Measurements from ENCODE around the gene ARHGEF12.

The ARHGEF12 gene

GRCh38 chr11:120512739-120513435 is 176.7 kb downstream of the ARHGEF12 start:
- in situ Hi-C loops (cut with MboI; ENCODE audit: low sequenced_read_pairs): loop anchor here (25.0 kb wide), 2 partner anchors 449 to 674 kb away; no protein-coding TSS in a partner anchor

- in situ Hi-C loops (cut with MboI; ENCODE audit: low sequenced_read_pairs): loop anchor here (25.0 kb wide), 2 partner anchors 449 to 674 kb away; no protein-coding TSS in a partner anchor
Measured at GRCh38 chr11:120513436-120514315, 177.5 kb downstream of the ARHGEF12 start.

GRCh38 chr11:120514541-120515121 is 178.4 kb downstream of the ARHGEF12 start:
- in situ Hi-C loops (cut with MboI; ENCODE audit: low sequenced_read_pairs): loop anchor here (25.0 kb wide), 2 partner anchors 448 to 673 kb away; no protein-coding TSS in a partner anchor

GRCh38 chr11:120515186-120515723 is 179.0 kb downstream of the ARHGEF12 start:
- in situ Hi-C loops (cut with MboI; ENCODE audit: low sequenced_read_pairs): loop anchor here (25.0 kb wide), 2 partner anchors 447 to 672 kb away; no protein-coding TSS in a partner anchor

- in situ Hi-C loops (cut with MboI; ENCODE audit: low sequenced_read_pairs): loop anchor here (25.0 kb wide), 2 partner anchors 446 to 671 kb away; no protein-coding TSS in a partner anchor
Measured at GRCh38 chr11:120516461-120517389, 180.5 kb downstream of the ARHGEF12 start.

- in situ Hi-C loops (cut with MboI; ENCODE audit: low sequenced_read_pairs): loop anchor here (25.0 kb wide), 2 partner anchors 445 to 670 kb away; no protein-coding TSS in a partner anchor
Measured at GRCh38 chr11:120517390-120517761, 181.2 kb downstream of the ARHGEF12 start.

- in situ Hi-C loops (cut with MboI; ENCODE audit: low sequenced_read_pairs): loop anchor here (25.0 kb wide), 2 partner anchors 444 to 669 kb away; no protein-coding TSS in a partner anchor
Measured at GRCh38 chr11:120517801-120518291, 181.6 kb downstream of the ARHGEF12 start.

GRCh38 chr11:120518356-120518755 is 182.1 kb downstream of the ARHGEF12 start:
- in situ Hi-C loops (cut with MboI; ENCODE audit: low sequenced_read_pairs): loop anchor here (25.0 kb wide), 2 partner anchors 444 to 669 kb away; no protein-coding TSS in a partner anchor

GRCh38 chr11:120519474-120519873 is 183.3 kb downstream of the ARHGEF12 start:
- in situ Hi-C loops (cut with MboI; ENCODE audit: low sequenced_read_pairs): loop anchor here (25.0 kb wide), 2 partner anchors 443 to 668 kb away; no protein-coding TSS in a partner anchor

GRCh38 chr11:120520091-120520822 is 184.0 kb downstream of the ARHGEF12 start:
- in situ Hi-C loops (cut with MboI; ENCODE audit: low sequenced_read_pairs): loop anchor here (25.0 kb wide), 2 partner anchors 442 to 667 kb away; no protein-coding TSS in a partner anchor

GRCh38 chr11:120521176-120521575 is 185.0 kb downstream of the ARHGEF12 start:
- in situ Hi-C loops (cut with MboI; ENCODE audit: low sequenced_read_pairs): loop anchor here (25.0 kb wide), 2 partner anchors 441 to 666 kb away; no protein-coding TSS in a partner anchor

- in situ Hi-C loops (cut with MboI; ENCODE audit: low sequenced_read_pairs): loop anchor here (25.0 kb wide), 2 partner anchors 440 to 665 kb away; no protein-coding TSS in a partner anchor
Measured at GRCh38 chr11:120522021-120522420, 185.8 kb downstream of the ARHGEF12 start.

GRCh38 chr11:120522736-120523135 is 186.5 kb downstream of the ARHGEF12 start:
- in situ Hi-C loops (cut with MboI; ENCODE audit: low sequenced_read_pairs): loop anchor here (25.0 kb wide), 2 partner anchors 440 to 665 kb away; no protein-coding TSS in a partner anchor

- in situ Hi-C loops (cut with MboI; ENCODE audit: low sequenced_read_pairs): loop anchor here (25.0 kb wide), 2 partner anchors 439 to 664 kb away; no protein-coding TSS in a partner anchor
Measured at GRCh38 chr11:120523196-120523595, 187.0 kb downstream of the ARHGEF12 start.

GRCh38 chr11:120524536-120525085 is 188.4 kb downstream of the ARHGEF12 start:
- in situ Hi-C loops (cut with MboI; ENCODE audit: low sequenced_read_pairs): loop anchor here (25.0 kb wide), 2 partner anchors 438 to 663 kb away; no protein-coding TSS in a partner anchor

GRCh38 chr11:120525261-120526171 is 189.3 kb downstream of the ARHGEF12 start:
- in situ Hi-C loops (cut with MboI; ENCODE audit: low sequenced_read_pairs): no loop called here

GRCh38 chr11:120526241-120526640 is 190.0 kb downstream of the ARHGEF12 start:
- in situ Hi-C loops (cut with MboI; ENCODE audit: low sequenced_read_pairs): no loop called here

Measured in HL-60/S4 (cell line).